ENCODE results near the gene ZRANB3.
"Not testable (repeated sequence)": the region's sequence is repeated elsewhere in the genome, so short reads cannot be mapped to it uniquely, and the experiment has no call there.

The ZRANB3 gene

DNA sequence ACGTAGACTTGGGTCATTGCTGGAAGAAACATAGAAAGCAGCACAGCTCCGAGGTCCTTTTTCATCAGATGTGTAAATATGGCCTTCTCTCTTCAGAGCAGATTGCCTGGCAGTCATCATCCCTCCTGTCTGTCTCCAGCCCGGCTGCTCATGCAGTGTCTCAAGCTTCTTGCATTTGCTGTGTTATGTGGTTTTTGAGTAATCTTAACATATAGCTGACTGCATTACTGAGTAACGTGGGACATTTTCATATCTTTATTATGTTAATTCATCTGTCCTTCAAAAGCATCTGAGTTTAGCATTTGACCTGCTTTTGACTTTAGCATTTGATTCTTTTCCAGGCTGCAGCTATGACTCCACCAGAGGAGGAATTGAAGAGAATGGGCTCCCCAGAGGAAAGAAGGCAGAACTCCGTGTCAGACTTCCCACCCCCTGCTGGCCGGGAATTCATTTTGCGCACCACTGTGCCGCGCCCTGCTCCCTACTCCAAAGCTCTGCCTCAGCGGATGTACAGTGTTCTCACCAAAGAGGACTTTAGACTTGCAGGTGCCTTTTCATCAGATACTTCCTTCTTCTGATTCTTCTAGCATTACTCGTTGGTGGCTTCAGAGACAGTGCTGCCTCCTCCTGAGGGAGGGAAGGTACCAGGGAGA, 362.7 kb downstream of the ZRANB3 start:
- no peak for DNase-seq

DNA sequence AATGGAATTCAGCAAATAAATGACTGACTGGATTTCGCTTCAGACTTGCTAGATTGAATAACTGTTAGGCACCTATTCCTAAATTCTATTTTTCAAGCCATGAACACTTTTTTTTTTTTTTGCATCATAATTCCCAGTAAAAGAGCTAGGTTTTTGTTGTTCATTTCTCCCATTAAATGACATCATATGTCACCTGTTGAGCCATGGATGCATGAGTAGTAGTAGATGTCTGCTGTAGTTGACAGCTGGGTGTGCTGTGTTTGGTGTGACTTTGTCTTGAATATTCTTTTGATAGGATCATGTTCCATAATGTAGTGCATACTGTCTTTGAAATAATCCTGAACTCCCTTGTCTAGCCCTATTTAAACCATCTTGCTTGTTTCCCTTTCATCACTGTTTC, 363.7 kb downstream of the ZRANB3 start:
- no peak for DNase-seq

DNA sequence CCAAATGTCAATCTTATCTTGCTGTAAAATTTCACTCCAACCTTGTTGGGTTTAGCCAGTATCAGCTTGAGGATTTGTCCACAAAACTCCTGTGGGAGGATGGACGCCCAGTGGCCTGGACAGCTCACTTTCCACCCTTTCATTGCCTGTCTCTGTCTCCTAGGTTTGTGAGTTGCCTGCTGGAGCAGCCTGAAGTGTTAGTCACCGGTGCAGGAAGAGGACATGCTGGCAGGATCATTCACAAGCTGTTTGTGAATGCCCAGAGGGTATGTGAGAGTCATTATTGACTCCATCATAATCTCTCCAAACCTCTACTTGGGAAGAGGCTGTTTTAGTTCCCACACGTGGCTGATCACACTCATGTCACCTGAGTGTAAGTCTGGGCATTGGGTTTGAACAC, 366.6 kb downstream of the ZRANB3 start:
- no peak for DNase-seq

DNA sequence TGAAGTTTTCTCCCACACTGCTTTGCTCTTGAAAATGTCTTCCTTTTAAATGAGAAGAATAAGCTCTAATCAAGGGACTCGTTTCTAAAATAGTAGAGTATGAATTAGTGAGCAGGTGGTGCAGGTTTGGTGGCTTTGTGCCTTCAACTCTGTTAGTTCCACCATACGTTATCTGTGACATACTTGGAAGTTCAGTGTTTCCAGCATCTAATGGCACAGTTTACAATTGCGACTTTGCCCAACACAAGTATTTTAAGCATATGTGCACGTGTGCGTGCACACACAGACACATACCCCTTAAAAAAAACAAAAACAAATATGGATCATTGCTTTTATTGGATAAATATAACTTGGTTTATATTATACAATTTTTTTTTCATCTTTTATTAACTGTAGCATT, 367.1 kb downstream of the ZRANB3 start:
- DNase-seq: no peak

DNA sequence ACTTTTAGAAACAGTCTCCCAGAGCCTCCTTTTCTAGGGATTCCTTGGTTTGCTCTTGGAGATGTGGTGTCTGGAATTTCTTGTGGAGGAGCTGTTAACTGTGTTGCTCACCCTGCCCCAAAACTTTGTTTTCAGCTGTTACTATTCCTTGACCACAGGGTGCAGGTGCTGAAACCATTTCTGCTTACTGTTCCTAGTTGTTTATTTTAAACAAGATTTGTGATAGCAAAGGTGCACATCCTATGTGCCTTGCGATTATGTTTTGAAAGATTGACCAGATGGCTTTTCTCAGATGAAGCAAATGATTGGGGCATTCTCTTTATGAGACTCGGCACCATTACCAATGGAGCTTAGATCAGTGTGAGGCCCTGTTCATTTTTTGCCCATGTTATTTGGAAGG, 367.7 kb downstream of the ZRANB3 start:
- no peak for DNase-seq

DNA sequence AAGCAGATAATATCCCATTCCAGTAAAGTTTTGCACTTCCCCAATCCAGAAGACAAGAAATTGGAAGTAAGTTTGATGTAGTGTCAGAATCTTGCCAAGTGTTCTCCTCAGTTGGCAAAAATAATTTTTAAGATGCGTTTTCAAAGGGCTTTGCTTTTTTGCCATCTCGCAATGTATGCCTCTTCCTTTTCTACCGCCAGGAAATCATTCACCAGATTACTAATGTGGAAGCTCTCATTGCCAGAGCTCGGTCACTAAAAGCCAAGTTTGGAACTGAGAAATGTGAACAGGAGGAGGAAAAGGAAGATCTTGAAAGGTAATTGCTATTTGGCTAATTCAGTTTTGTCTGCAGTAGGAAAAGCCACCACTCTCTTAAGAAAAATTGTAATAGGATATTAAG, 368.2 kb downstream of the ZRANB3 start:
- no peak for DNase-seq

DNA sequence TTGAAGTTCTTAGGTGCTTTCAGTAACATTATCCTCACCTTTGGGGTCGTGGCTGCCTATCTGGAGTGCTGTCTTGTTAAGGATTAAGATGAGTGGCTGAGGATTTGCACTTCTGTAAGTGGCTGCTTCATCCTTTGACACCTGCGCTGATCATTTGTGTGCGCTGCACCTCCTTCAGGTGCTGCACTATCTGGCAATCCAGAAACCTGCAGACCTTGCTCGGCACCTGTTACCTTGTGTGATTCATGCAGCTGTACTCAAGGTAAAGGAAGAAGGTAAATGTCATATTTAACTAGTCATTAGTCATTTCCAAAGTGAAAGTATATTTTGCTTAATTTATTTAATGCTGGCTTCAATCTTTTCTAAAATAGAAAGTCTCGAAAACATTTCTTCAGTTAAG, 368.6 kb downstream of the ZRANB3 start:
- no peak for DNase-seq

DNA sequence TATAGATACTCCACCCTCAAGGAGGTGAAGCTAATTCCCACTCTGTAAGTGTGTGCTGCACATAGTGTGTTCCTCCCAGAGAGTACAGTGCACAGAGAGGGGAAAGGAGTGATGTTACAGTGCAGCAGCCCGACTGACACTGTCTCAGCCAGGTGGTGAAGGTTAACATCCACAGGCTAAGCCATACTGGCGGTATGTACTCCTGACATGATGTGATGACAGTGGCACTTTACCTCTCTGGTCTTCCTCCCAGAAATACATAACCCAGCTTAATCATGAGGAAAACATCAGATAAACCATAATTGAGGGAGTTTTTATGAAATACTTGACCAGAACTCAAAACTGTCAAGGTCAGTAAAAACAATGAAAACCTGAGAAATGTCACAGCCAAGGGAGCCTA, 371.8 kb downstream of the ZRANB3 start:
- no peak for DNase-seq

DNA sequence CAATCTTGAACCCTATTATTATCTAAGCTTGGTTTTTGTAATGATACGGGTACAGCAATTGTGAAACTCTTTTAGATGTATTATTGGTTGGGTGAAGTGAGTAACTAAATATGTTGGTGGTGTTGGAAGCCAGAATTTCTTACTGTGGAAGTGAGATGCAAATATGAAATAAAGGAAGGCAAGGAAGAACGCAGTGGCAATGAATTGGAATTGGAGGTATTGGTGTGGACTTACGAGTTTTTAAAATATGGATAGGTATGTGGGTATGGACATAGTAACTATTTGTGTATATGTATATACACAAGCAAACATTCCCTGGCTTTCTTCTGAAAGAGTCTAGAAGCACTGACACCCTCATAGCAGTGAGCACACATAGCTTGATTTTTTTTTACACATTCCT, 373.2 kb downstream of the ZRANB3 start:
- DNase-seq: no peak

DNA sequence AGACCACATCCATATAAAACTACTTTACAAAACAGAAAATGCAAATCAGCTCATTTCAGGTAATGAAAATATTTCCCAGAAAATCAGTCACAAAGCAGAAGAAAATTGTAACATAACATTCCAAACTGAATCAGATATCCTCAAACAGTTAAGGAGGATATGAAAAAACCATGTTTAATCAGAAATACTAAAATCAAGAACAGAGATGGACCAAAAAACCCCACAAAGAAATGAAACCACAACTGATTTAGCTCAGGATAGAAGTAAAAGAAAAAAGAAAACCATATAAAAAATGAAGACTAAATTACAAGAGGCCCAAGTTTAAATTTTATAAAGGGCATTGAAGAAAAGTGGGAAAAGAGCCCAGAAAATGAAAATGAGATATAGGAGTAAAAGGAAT, 376.1 kb downstream of the ZRANB3 start:
- DNase-seq: no peak

DNA sequence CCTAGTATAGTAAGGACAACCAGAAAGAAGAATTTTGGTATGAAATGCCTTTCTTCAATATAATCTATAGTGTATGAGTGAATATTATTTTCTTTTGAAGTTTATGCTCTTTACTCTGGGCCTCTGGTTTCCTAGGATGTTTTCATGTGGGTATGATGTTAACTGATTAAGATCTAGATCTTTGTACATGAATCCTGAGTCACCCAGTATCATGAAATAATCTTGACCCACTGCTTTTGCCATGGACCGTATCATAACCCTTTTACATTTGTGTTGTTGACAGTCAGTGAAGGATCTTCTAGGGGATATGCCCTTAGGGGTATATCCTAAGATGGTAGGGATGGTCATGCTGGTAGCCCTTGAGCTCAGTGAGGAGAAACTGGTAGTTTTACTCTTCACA, 378.7 kb downstream of the ZRANB3 start:
- DNase-seq: no peak

DNA sequence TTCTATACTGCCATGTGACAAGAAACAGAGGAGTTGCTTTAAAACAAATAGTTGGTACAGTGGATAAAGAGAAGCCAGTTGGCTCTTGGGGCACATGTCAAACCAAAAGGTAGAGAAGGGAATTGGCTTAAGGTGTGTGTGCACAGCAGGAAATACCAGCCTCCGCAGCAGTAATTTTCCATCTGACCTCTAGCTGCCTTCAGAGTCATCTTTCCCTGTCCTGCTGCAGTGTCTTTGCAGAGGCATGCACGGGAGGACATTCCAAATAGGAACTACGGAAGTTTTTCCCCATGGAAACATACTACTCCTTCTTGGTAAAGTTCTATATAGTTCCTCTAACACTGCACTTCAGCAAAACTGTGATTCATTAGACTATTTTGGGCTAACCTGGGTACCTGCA, 379.4 kb downstream of the ZRANB3 start:
- DNase-seq: no peak

DNA sequence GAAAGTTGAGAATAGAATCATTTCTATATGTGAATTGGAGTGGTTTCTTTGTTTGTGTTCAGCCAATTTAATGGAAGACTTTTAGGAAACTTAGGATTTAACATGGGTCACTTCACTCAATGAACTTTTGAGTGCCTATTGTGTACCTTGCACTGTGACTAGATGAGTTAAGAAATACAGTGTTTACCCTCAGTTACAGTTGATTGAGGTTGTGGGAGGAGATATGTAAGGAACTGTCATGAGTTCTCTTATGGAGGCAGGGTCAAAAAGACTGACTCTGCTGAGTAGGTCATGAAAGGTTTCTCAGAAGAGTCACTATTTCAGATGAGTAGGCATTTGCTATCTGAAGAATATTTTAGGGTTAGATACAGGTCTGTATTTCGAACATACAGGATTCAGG, 380.3 kb downstream of the ZRANB3 start:
- DNase-seq: no peak

DNA sequence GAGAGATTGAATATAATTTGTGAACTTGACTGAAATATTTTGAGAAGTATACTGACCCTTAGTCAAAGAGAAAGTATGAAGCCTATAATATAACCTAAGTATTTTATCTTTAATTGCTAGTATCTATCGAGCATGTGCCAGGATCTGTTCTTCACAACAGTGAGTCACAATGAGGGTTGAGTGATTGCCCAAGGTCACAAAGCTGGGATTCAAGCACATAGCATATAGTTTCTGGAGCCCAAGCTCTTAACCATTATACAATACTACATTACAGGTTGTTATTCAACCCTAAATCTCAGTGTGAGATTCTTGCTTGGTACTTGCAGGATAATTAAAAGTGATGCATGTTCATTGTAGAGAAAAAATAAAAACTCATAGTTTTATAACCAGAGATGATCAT, 381.8 kb downstream of the ZRANB3 start:
- no peak for DNase-seq

DNA sequence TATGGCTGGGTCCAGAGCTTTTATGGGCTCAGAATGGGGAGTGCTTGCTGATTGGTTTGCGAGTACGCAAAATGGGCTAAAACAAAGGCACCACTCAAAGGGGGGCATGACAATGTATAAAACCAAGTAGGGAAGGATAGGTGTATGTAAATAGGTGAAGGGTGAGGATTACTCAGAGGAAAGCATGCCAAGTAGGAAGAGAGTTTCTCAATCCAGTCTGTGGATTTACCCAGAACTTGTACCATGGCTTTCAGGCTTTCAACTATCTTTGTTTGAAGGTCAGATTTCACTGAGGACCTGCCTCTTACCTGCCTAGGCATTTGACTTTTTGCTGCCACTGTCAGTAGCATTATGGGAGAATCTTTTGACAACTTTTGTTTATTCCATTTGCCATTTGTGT, 386.7 kb downstream of the ZRANB3 start:
- no peak for DNase-seq

DNA sequence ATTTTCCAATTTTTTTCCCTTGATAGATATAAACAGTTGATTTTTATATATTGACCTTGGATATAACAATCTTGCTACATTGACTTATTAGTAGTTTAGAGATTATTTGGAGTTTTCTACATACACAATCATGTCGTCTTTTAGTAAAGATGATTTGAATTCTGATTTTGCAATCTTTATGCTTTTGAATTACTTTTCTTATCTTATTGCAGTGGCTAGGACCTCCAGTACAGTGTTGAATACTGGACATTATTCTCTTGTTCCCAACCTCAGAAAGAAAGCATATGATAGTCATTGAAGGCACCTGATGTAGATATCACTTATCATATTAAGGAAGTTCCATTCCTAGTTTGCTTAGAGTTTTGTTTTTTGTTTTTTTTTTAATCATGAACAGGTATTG, 388.7 kb downstream of the ZRANB3 start:
- DNase-seq: no peak

DNA sequence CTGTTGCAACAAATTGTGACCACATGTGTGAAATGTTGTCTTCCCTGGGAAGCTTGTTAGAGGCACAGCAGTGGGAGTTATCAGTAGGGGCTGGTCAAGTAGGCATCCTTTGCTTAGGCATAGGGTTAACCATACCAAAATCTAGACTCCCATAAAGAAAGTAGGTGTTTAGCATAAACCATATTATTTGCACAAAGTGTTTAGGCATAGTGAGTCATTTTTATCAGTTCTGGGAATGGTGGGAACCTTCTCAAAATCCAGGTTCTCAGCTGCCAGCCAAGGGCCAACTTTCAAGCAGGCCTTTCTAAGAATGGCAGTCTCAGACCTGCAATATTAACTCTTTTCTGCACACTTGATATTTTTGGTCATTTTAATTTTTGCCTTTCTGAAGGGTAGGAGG, 390.4 kb downstream of the ZRANB3 start:
- no peak for DNase-seq

DNA sequence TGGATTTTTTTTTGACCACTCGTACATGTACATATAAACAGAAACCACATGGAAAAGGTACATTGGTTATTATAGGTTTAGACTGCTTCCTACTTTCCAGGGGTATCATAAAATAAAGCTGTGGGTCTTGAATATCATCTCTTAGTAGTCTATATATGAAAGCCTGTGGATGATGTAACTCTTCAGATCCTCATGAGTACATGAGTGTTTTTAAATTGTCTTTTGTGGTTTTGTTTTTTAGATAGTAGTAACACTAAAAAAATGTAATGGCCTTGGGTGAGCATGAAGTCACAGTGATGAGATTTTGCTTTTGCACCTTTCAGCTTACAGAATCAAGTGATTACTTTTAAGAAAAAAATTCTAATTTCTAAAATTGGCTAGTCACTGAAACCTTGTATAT, 398.7 kb downstream of the ZRANB3 start:
- no peak for DNase-seq

DNA sequence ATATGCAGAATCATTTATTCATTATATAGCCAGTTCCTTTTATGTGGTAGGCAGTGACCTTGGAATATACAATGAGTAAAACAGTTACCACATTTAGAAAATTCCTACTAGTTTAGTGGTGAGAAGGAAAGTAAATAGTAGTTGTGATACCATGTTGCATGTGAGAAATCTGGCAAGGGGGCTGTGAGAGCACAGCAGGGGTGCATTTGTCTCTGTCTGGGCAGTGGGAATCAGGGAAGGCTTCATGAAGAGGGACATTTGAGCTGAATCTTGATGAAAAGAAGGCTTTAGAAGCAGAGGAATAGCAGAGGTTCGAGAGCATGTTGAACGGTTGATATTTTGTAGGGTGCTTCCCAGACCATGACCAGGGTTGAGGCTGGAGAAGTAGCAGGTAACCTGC, 400.3 kb downstream of the ZRANB3 start:
- no peak for DNase-seq

DNA sequence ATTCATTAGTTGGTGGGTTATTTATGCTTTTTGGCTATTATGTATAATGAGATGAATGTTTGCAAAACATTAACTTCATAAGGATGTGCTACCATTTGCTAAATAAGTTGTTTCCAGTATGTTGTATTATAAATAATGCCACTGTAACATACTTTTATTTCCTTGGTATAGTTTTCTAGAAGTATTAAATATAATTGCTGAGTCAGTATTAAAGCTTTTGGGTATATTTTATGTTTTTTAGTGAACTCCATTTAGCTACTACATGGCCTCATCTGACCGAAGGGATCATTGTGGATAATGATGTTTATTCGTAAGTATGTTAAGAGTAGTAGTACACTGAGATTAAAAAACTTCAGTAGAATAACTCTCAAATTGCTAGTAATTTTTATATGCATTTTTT, 405.1 kb downstream of the ZRANB3 start:
- no peak for DNase-seq

DNA sequence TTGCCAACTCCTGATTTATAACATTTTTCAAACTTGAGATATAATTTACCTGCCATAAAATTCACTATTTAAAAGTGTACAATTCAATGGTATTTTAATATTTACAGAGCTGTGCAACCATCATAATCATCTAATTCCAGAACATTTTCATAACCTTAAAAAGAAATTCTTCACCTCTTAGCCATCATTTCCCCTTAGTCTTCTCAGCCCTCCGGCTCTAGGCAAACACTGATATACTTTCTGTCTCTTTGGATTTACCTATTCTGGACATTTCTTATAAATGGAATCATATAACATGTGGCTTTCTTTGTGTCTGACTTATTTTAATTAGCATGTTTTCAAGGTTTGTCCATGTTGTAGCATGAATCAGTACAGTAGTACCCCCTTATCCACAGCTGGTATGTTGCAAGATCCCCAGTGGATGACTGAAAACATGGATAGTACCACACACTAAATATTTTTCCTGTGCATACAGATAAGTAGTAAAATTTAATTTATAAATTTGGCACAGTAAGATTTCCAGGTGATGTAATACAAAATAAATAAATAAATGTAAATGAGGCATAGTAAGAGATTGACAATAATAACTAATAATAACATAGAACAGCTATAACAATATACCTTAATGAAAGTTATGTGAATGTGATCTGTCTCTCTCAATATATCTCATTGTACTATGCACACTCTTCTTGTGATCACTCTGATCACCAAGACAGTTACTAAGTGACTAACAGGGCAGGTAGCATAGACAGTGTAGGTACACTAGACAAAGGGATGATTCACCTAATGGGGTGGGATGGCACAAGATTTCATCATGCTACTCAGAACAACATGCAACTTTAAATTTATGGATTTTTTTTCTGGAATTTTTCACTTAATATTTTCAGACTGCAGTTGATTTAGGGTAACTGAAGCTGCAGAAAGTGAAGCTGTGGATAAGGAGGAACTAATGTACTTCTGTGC, 405.8 kb downstream of the ZRANB3 start:
- no peak for DNase-seq

DNA sequence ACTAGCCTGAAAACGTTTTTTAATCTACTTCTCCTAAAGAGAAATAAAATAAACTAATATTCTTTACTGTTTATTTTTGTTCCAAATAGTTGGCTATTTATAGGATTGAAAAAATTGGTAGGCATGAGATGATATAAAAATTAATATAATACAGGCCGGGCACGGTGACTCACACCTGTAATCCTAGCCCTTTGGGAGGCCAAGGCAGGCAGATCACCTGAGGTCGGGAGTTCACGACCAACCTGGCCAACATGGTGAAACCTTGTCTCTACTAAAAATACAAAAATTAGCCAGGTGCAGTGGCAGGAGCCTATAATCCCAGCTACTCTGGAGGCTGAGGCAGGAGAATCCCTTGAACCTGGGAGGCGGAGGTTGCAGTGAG, 409.4 kb downstream of the ZRANB3 start:
- not testable (repeated sequence) for DNase-seq

DNA sequence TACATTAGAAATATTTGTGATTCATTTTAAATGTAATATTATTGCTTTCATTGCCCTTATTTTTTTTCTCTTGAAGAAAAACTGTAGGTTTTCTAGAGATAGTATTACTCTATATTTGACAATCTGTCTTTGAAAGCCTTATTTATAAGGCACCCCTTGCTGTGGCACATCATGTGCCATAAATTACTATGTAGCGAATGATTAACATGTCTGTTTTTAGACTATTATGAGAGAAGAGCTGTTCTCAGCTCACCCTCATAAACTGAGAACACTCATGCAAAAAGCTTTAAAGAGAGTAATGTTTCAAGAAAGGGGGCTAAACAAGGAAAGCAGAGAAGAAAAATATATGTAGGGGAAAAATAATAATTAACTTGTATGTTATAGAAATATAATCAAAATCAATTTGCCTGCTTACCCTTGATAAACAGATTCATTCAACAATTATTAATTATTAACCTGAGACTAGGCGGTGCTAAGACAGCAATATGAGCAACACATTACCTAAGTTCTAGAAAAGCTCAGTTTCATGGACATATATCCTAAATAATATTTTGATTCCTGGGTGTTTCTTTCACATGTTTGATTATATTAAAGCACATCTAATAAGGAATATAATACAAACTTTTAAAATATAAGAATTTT, 409.9 kb downstream of the ZRANB3 start:
- no peak for DNase-seq

DNA sequence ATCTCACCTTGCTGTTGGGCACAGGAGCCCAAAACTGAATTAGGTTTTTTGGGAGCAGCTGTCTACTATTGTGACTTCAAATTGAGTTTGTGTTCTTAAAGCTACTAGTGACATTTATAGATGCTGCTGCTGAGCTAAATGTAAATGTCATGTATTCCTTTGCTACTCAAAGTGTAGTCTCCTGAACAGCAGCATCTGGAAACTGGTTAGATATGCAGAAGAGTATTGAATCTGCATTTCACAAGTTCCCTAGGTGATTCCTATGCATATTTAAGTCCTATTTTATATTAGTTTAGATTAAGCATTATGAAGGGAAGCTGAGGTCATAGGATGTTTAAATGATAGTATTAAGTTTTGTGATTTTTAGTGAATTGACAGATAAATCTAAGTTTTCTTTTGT, 411.4 kb downstream of the ZRANB3 start:
- DNase-seq: no peak
